ENCODE results near the gene ARGLU1. TPM values are rescaled to one million over a fixed set of nuclear protein-coding genes. Genes with fewer than 3 reads are reported as not detected.

The ARGLU1 gene
- polyA plus RNA-seq, 1 donor (not counting 4 experiments of a cell fraction or from before 2014, with no cell fraction given), result 96.8 TPM

- Histone ChIP-seq H3K36me3 (ENCODE audit: control insufficient read depth in 2 of 2, extremely low read depth in 1 of 2, insufficient read depth in 2 of 2, low read length in 2 of 2) (no peaks in the 10 kb centered on the region), H3K27me3 (ENCODE audit: control insufficient read depth, extremely low read depth, insufficient read depth, low read length) (no peaks in the 10 kb centered on the region), H3K4me1 (ENCODE audit: control insufficient read depth, extremely low read depth, insufficient read depth, low read length) (peaks cover 14% of the 10 kb centered on the region), H3K79me2 (ENCODE audit: control insufficient read depth, insufficient read depth, low read length) (no peaks in the 10 kb centered on the region), H3K9ac (ENCODE audit: control insufficient read depth, extremely low read depth, insufficient read depth, low read length) (no peak overlapping the region), H3K4me2 (ENCODE audit: control insufficient read depth, extremely low read depth, insufficient read depth, low read depth, low read length) (no peak overlapping the region), H3K9me3 (ENCODE audit: control insufficient read depth, low read depth, low read length) (no peaks in the 10 kb centered on the region), H3K27ac (ENCODE audit: control insufficient read depth, insufficient read depth, low read length) (no peak overlapping the region), H3K4me3 (ENCODE audit: control insufficient read depth in 2 of 3, extremely low read depth in 1 of 3, insufficient read depth in 2 of 3, low read depth in 1 of 3, low read length in 3 of 3) (no peak overlapping the region), H4K20me1 (ENCODE audit: control insufficient read depth, extremely low read depth, insufficient read depth, low read length) (no peaks in the 10 kb centered on the region), H3K9me1 (ENCODE audit: control insufficient read depth, extremely low read depth, insufficient read depth, low read length) (peaks cover 2% of the 10 kb centered on the region), H2AFZ (ENCODE audit: control insufficient read depth, low read length) (no peak overlapping the region)
- FAIRE-seq (no peak), DNase-seq (ENCODE audit: low read depth, low spot score) (no peak)
- dilution Hi-C loops (cut with MboI; ENCODE audit: extremely low pct_ligation_motif_present, low sequenced_read_pairs), result no loop called here
- no peak for TF ChIP-seq EZH2 (IDR thresholded peaks at IDR 0.05; ENCODE audit: low read length)
- no peak for TF ChIP-seq CTCF (optimal IDR thresholded peaks at IDR 0.05 in 1 of 3, IDR thresholded peaks at IDR 0.05 in 1 of 3, conservative IDR thresholded peaks at IDR 0.05 in 1 of 3; ENCODE audit: extremely low read depth in 1 of 3, insufficient read depth in 2 of 3, low read length in 3 of 3)
Observed at GRCh38 chr13:106573868-106574267, 5.9 kb upstream of the ARGLU1 start.

- FAIRE-seq, result no peak
- no peak overlapping the region for H3K4me2 ChIP-seq (ENCODE audit: control insufficient read depth, extremely low read depth, insufficient read depth, low read depth, low read length)
- H3K27me3 ChIP-seq (ENCODE audit: control insufficient read depth, extremely low read depth, insufficient read depth, low read length), result no peaks in the 10 kb centered on the region
- peaks cover 4% of the 10 kb centered on the region for H3K9me1 ChIP-seq (ENCODE audit: control insufficient read depth, extremely low read depth, insufficient read depth, low read length)
- TF ChIP-seq EZH2 (IDR thresholded peaks at IDR 0.05; ENCODE audit: low read length) (no peak), CTCF (optimal IDR thresholded peaks at IDR 0.05 in 1 of 3, IDR thresholded peaks at IDR 0.05 in 1 of 3, conservative IDR thresholded peaks at IDR 0.05 in 1 of 3; ENCODE audit: extremely low read depth in 1 of 3, insufficient read depth in 2 of 3, low read length in 3 of 3) (no peak)
- no peak overlapping the region for H3K27ac ChIP-seq (ENCODE audit: control insufficient read depth, insufficient read depth, low read length)
- H3K9ac ChIP-seq (ENCODE audit: control insufficient read depth, extremely low read depth, insufficient read depth, low read length), result no peak overlapping the region
- no peak overlapping the region for H2AFZ ChIP-seq (ENCODE audit: control insufficient read depth, low read length)
- no peaks in the 10 kb centered on the region for H3K9me3 ChIP-seq (ENCODE audit: control insufficient read depth, low read depth, low read length)
- H4K20me1 ChIP-seq (ENCODE audit: control insufficient read depth, extremely low read depth, insufficient read depth, low read length), result no peaks in the 10 kb centered on the region
- H3K36me3 ChIP-seq (ENCODE audit: control insufficient read depth in 2 of 2, extremely low read depth in 1 of 2, insufficient read depth in 2 of 2, low read length in 2 of 2), result no peaks in the 10 kb centered on the region
- no peak for DNase-seq (ENCODE audit: low read depth, low spot score)
- H3K4me3 ChIP-seq (ENCODE audit: control insufficient read depth in 2 of 3, extremely low read depth in 1 of 3, insufficient read depth in 2 of 3, low read depth in 1 of 3, low read length in 3 of 3), result no peak overlapping the region
- dilution Hi-C loops (cut with MboI; ENCODE audit: extremely low pct_ligation_motif_present, low sequenced_read_pairs), result no loop called here
- H3K79me2 ChIP-seq (ENCODE audit: control insufficient read depth, insufficient read depth, low read length), result peaks cover 2% of the 10 kb centered on the region
- peaks cover 18% of the 10 kb centered on the region for H3K4me1 ChIP-seq (ENCODE audit: control insufficient read depth, extremely low read depth, insufficient read depth, low read length)
Observed at GRCh38 chr13:106573284-106573846, 5.4 kb upstream of the ARGLU1 start.
